OCI-LY3 (cell line): ENCODE data around the gene CIITA.

Experiments
- EZH2phosphoT487 ChIP-seq: fragments of 200-600 bp; shearing (Covaris generic); IDR thresholded peaks from 2 replicates; pipeline ENCODE4 v1.6.1; 2018; ENCODE audit warnings: antibody characterized with exemption, mixed run types, low read depth
- TF ChIP-seq, protein P1 (sequence below): fragments of 200-600, 300-600 bp; sonication (generic); IDR thresholded peaks from 2 replicates; pipeline ENCODE4 v1.5.1; 2014; ENCODE audit warnings: antibody characterized with exemption, low read length, low read depth

- TF ChIP-seq, protein P1, sequence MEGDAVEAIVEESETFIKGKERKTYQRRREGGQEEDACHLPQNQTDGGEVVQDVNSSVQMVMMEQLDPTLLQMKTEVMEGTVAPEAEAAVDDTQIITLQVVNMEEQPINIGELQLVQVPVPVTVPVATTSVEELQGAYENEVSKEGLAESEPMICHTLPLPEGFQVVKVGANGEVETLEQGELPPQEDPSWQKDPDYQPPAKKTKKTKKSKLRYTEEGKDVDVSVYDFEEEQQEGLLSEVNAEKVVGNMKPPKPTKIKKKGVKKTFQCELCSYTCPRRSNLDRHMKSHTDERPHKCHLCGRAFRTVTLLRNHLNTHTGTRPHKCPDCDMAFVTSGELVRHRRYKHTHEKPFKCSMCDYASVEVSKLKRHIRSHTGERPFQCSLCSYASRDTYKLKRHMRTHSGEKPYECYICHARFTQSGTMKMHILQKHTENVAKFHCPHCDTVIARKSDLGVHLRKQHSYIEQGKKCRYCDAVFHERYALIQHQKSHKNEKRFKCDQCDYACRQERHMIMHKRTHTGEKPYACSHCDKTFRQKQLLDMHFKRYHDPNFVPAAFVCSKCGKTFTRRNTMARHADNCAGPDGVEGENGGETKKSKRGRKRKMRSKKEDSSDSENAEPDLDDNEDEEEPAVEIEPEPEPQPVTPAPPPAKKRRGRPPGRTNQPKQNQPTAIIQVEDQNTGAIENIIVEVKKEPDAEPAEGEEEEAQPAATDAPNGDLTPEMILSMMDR = no peak
- TF ChIP-seq EZH2phosphoT487 = no peak
These were observed 42.2 kb upstream of the CIITA start for GRCh38 chr16:10834766-10835165.
